ENCODE results near the gene STARD8.

Gene STARD8

GRCh38 chrX:68750316-68750715, 102.8 kb downstream of the STARD8 start:
- DNase-seq (ENCODE audit: low read depth): no peak

GRCh38 chrX:68751372-68751771, 103.9 kb downstream of the STARD8 start:
- DNase-seq (ENCODE audit: low read depth): no peak

- DNase-seq (ENCODE audit: low read depth): no peak
Observed at GRCh38 chrX:68753218-68753617, 105.8 kb downstream of the STARD8 start.

- DNase-seq (ENCODE audit: low read depth): no peak
Observed at GRCh38 chrX:68754406-68754805, 106.9 kb downstream of the STARD8 start.

GRCh38 chrX:68755616-68756125, 108.2 kb downstream of the STARD8 start:
- no peak for DNase-seq (ENCODE audit: low read depth)

GRCh38 chrX:68757331-68757730, 109.9 kb downstream of the STARD8 start:
- no peak for DNase-seq (ENCODE audit: low read depth)

GRCh38 chrX:68757731-68758130, 110.3 kb downstream of the STARD8 start:
- DNase-seq (ENCODE audit: low read depth): no peak

- no peak for DNase-seq (ENCODE audit: low read depth)
Observed at GRCh38 chrX:68758671-68759070, 111.2 kb downstream of the STARD8 start.

GRCh38 chrX:68761086-68761485, 113.6 kb downstream of the STARD8 start:
- no peak for DNase-seq (ENCODE audit: low read depth)

GRCh38 chrX:68762766-68763165, 115.3 kb downstream of the STARD8 start:
- DNase-seq (ENCODE audit: low read depth): no peak

GRCh38 chrX:68763481-68763880, 116.0 kb downstream of the STARD8 start:
- DNase-seq (ENCODE audit: low read depth): no peak

Measured in stimulated activated CD8-positive, alpha-beta memory T cell treated with anti-CD3 and anti-CD28 coated beads, Interleukin-15, amount 100 ng/mL, for 24 hours (primary cell).